Fibroblast of the conjunctiva (primary cell): ENCODE data around the gene DIP2C.
"Not testable (repeated sequence)": the region's sequence is repeated elsewhere in the genome, so short reads cannot be mapped to it uniquely, and the experiment has no call there.

ENCODE experiments used
- DNase-seq: peaks from one replicate; pipeline ENCODE4 v3.0.0-alpha.2; 2010; ENCODE audit warnings: low read depth

Gene DIP2C

DNA sequence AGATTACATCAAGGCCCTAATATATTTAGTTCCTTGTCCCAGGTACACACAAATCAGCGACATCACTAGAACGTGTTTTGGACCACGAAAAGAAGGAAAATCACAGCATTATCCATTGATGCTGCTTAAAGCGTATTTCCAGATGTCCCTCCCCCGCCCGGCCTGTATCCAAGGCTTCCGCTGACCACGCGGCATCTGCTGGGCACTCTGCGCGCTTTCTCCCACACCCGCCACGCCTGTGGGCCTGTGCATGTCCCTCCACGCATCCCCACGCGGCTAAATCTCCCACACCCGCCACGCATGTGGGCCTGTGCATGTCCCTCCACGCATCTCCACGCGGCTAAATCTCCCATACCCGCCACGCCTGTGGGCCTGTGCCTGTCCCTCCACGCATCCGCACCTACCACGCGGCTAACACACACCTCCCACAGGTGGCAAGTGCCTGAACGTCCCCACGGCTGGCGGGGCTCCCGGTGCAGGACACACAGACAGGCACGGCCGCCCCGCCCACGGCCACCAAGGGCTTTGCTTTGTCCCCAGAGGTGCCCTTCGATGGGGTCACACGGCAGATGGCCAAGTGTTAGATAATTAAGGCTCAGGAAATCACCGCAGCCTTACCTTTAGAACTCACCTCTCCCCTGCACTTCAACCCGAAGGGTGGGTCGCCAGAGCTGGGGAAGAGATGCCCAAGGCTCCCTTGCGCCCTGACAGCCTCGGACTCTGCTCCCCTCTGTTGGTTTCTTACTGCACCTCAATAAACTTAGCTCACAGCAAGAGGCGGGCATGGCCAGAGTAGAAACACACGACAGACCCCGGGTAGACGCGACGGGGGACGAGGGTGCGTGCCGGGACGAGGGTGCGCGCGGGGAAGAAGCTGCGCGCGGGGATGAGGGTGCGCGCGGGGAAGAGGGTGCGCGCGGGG lies 49.5 kb downstream of the DIP2C start:
- no peak for DNase-seq

DNA sequence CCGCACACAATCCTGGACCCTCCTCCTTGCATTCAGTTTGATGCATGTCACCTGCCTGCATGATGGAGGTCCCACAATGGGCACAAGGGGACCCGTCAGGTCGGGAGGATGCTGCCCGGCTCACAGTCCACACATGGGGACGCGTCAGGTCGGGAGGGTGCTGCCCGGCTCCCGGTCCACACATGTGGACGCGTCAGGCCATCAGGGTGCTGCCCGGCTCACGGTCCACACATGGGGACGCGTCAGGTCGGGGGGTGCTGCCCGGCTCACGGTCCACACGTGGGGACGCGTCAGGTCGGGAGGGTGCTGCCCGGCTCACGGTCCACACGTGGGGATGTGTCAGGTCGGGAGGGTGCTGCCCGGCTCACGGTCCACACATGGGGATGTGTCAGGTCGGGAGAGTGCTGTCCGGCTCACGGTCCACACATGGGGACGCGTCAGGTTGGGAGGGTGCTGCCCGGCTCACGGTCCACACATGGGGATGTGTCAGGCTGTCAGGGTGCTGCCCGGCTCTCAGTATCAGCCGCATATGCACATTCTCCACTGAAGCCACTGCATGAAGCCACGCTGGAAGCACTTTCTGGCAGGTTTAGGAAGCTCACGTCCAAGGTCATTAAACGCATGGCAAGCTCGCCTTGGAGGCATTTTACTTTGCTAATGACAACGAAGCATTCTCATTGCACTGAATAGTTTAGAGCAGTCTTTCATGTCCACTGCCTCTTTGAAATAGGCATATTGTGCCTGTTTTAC lies 50.3 kb downstream of the DIP2C start:
- no peak for DNase-seq

DNA sequence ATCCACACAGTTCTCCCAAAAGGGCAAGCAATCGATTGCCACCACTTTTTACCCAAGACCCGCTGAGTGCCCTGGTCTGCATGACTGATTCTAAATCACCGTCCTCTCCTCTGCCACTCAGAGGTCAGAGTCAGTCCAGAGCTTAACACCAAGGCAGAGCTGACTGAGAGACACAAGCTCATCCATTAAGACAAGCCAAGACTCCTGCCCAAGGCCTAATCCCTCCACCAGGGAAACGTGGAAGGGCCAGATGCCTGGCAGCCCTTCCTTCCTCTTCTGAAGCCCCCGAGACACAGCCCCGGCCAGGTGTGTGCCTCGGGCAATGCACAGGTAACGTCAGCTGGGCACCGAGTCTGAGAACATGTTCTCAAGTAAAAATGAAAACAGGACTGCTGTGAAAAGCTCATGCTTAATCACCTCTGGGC lies 51.7 kb downstream of the DIP2C start:
- DNase-seq, result no peak

DNA sequence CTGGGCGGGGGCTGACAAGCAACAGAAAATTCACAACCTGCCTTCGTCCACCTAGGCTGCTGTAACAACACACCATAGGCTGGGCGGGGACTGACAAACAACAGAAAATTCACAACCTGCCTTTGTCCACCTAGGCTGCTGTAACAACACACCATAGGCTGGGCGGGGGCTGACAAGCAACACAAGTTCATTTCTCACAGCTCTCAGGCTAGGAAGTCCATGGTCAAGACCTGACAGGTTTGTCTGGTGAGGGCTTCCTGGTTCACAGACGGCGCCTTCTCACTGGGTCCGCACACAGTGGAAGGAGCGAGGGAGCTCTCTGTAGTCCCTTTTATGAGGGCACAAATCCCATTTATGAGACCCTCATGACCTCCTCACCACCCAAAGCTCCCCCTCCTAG lies 52.2 kb downstream of the DIP2C start:
- no peak for DNase-seq

DNA sequence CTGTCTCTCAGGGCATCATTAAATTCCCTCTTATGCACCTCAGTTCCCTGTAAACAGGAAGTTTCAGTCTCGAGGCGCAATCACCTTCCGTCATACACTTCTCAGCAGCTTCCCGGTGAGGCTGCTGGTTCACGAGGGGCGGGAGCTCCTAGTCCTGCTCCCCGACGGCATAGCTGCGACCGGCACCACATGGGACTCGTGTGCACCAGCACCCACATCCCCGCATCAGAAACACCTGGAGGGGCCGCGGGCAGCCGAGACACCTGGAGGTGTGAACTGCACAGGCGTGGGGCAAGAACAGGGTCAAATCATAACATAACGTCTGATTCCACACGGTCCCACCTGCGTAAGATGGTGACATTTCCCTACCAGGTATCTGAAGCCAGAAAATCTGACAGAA lies 52.7 kb downstream of the DIP2C start:
- DNase-seq, result no peak

DNA sequence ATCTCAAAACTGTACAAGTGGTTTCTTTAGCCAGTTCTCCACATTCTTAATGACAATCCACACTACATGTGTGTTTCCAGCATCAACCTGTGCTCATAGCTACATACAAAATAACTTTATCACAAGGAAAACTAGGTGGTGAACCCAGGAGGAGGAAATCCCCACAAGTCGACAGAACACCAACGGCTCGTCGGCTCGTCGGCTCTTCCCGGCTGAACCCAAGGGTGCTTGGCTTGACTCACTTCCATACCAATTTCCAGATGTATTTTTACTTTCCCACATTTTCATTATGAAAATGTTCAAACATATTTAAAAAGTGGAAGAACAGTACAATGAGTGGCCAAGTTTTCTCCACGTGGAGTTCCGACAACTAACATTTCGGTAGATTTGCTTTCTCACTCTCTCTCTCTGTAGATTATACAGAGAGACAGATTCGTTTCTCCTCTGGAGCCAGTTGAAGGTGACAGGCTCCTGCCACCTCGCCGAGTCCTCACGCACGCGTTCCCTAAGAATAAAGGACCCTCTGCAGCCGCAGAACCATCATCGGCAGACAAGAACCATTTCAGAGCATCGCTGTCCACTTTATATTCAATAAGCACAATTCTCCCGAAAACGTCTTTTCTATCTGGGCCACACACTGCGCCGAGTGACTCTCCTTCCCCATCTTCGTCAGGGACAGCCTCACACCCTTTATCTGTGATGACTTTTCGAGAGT lies 53.3 kb downstream of the DIP2C start:
- no peak for DNase-seq

DNA sequence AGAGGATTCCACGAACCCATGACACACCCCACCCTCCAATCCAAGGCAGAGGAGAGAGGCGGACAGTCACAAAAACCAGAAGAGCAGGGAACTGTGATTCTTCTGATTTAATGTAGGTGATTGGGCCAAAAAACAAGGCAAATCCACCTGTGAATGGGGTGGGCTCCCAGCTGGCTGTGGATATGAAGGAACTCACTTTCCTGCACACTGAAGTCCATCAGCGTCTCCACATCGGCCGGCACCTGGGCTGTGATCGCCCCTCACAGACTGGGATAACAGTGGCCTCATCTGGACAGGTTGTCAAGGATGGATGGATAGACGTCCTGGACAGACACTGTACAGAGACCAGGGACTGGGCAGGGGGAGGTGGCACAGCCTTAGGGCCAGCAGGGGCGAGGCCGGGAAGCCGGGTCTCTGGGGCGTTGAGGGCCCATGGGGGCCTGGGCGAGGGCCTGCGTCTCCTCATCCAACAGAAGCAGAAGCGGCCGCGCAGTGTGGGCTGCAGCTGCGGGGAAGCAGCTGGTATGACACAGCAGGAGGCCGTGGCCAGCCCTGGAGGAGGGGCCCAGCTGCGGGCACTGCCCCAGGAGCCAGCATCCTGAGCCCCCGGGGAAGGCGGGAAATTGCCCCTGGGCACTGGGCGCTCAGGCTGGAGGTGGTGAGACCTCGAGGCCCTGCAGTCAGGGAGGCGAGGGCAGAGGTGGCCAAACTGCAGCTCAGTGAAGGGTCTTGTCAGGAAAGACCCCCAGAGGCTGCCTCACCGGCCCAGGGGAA lies 54.2 kb downstream of the DIP2C start:
- no peak for DNase-seq

DNA sequence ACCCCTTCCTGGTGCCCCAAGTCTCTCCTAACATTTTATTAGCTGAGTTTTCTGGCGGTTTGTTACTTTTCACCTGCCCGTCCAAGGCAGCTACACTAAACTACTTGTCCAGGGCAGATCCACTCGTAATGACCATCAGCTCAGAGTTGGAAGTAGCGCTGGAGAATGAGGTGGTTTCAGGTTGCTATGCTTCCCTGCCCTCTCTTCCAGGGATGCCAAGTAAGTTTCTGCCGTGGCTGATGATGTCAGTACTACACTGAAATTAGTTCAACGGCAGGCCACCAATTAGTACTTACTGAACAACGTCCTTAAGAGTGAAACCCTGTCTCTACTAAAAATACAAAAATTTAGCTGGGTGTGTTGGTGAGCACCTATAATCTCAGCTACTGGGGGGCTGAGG lies 55.2 kb downstream of the DIP2C start:
- no peak for DNase-seq

DNA sequence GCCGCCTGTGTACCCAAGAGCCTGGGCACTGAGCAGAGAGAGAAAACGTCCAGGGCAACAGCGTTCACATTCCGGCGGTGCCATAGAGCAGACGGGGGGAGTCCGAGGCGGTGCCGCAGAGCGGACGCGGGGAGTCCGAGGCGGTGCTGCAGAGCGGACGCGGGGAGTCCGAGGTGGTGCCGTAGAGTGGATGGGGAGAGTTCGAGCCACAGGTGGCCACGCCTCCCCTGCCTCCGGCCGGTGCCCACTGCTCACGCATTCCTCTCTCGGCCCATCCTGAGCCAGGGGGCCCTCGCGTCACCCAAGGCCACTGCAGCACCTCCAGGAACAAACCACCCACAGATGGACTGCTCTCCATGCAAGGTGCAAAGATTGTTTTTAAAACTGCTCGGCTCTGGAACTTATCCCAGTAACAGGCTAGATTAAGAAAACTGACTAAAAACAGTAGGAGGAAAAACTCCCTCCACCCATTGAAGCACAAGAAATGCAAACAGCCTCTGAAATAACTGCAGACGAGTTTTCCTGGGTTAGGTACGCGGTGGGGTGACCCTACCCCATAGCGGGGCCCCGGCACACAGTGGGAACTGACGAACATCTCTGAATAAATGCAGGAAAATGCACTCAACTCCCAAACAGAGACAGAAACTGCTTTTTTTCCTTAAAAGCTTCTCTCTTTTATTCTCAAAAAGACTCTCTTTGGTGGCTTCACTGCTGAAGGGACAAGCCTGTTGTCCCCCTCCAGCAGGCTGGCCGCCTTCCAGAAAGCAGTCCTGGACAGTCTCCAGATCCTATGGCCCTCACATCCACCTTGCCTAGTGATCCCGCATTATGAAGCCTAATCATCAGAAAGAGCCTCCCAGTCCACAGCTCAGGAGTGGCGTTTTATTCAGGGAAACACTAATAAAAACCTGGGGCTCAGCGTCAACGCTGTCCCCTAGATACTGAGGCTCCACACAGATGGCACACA lies 55.9 kb downstream of the DIP2C start:
- no peak for DNase-seq

DNA sequence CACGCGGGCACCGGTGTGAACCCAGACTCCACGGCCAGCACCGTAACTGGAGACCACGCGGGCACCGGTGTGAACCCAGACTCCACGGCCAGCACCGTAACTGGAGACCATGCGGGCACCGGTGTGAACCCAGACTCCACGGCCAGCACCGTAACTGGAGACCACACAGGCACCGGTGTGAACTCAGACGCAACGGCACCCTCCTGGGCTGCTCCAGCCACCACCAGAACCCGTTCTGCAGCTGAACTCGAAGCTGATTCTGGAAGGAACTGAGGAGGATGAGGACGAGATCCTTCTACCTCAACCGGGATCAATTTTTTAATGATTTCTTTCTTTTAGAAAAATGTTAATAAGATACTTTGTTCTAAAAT lies 56.7 kb downstream of the DIP2C start:
- not testable (repeated sequence) for DNase-seq

DNA sequence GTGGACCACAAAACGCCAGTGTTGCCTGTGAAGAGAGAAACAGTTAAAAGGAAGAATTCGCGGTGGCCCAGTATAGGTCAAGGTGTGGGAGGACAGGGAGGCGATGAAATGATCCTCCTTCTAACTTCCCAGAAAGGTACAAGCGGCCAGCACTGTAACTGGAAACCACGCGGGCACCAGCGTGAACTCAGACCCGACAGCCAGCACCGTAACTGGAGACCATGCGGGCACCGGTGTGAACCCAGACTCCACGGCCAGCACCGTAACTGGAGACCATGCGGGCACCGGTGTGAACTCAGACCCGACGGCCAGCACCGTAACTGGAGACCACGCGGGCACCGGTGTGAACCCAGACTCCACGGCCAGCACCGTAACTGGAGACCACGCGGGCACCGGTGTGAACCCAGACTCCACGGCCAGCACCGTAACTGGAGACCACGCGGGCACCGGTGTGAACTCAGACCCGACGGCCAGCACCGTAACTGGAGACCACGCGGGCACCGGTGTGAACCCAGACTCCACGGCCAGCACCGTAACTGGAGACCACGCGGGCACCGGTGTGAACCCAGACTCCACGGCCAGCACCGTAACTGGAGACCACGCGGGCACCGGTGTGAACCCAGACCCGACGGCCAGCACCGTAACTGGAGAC lies 57.2 kb downstream of the DIP2C start:
- DNase-seq, result not testable (repeated sequence)

DNA sequence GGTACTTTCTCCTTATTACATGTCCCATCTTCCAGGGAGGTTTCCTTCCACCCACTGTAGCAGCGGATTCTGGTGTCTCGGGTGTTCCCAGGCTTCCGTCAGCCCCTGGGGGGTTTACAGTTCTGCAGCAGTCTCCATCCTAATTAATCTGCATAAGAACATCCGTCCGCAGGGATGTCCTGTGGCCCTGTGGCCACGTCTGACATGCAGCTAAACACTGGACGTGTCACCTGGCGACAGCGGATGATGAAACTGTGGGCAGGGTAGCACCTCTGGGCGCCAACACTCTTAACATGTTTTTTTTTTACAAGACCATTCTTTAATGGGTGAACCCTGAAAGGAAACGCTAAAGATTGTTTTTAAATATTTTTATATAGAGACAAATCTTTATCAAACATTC lies 58.2 kb downstream of the DIP2C start:
- DNase-seq, result no peak

DNA sequence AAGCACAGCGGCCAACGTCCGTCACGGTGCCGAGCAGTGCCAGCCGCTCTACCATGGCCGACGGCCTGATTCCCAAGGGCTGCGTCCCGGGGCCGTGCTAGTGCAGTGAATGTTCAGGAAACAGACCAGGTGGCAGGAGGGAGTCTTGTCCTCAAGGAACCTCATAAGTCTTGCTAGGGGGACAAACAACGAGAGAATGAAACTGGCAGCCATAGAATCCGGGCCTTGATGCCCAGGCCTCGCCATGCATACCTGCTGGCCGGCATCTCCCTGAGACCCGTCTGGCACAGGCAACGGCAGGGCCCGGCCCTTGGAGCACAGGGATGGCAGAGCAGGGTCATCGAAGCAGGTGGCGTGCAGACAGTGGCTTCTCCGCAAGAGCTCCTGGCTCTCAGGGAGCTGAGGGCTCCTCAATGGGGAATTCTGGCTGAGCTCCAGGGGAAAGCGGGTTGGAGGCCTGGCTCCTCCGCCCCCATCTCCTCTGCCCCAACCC lies 58.8 kb downstream of the DIP2C start:
- DNase-seq, result no peak

DNA sequence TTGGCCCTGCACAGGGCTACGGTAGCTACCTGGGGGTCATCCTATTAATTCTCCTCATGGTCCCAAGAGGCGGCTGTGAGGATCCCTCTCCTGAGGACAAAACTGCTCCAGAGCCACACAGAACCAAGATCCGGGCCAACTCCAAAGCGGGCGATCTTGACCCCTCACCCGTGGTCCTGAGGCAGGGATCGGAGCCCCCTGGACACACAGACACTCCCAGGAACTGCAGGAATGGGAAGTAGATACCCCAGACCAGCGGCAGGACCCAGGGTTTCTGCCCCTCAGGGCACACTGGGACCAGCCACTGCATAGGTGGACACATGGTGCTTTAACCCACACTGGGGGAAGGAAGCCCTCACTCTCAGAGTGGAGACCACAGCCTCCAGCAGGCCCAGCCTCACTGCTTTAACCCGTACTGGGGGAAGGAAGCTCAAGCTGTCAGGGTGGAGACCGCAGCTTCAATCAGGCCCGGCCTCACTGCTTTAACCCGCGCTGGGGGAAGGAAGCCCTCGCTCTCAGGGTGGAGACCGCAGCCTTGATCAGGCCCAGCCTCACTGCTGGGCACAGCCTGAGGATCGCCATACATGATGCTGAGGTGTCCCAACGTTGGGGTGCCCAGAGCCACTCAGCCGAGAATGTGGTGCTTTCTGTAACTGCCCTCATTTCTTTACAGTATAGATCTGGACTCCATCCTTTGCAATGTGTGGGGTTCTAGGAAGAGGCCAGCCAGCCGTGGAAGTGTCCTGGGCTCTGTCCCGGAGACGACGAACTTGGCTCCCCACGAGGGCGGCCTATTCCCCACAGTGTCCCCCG lies 60.1 kb downstream of the DIP2C start:
- no peak for DNase-seq

DNA sequence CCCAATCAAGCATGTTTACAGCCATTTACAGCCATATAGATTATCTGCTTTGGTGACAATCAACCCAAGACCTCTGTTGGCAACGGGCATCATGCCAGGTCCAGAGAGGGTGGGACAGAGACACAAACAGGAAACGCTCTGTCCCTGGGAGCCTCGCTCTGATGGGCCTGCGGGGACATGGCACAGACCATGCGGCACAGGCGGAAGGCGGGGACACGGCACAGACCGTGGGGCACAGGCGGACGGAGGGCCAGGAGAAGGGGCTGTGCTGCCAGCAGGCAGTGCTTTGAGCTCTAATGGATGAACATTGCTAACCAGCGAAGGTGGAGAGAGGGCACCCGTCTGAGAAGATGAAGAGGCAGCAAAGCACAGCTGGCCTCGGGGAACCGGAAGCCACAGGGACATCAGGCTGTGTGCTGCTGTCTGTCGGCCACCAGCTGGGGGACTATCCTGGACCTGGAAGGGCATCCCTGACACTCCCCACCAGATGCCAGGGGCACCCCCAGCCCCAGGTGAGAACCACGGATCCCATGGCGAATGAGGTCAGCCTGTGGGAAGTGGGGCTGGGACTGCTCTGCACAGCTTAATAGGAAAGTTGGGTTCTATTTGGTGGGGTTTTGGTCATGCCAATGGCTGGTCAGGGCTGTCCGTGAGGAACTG lies 61.0 kb downstream of the DIP2C start:
- no peak for DNase-seq

DNA sequence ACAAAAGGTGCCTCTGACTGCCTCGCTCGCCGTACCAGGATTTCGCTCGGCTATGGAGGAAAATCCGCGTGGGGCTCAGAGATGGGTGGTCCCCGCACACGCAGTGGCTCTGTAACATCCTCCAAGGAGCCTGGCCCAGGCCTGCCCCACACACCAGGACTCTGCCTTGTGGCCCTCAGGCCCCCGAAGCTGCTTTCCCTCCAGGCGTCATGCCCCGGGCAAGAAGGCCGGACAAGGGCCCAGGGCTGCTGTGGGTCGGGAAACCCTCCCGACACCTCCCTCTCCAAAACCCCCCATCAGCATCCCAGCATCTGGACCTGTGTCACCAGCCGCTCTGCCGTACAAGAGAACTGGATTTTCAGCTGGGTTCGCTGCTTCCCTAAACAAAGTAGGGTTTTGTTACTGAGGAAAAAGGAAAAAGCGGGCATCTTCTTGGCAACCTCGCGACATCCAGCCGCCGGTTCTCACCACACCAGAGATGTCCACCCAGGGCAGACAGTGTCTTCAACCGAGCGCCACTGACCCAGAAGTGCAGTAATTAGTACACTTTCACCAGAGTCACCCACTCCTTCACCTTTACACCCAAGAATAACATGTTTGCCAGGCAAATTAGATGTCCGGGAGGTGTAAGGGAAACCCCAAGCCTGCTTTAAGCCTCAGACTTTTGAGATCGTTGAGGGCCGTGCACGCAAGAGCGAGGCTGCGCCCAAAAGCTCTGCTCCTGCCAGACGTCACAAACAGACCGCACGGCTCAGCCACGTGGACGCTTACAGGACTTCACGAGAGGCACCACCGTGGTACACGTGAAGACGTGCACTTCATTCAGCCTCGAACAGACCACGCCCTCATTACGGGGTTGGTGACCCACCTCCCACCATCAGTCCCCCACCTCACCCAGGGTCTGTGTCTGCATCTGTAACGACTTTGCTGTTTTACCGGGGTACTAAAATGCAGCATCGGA lies 62.2 kb downstream of the DIP2C start:
- DNase-seq, result no peak
